GM19351 (cell line): Measurements from ENCODE around the gene SLC1A1.

Source experiments
- ATAC-seq: cut with Tn5 transposase; IDR thresholded peaks from one replicate; pipeline ENCODE4 v1.9.1; 2021; ENCODE audit warnings: mild to moderate bottlenecking, moderate library complexity; ENCODE audit not compliant: unreplicated experiment

SLC1A1 gene

DNA sequence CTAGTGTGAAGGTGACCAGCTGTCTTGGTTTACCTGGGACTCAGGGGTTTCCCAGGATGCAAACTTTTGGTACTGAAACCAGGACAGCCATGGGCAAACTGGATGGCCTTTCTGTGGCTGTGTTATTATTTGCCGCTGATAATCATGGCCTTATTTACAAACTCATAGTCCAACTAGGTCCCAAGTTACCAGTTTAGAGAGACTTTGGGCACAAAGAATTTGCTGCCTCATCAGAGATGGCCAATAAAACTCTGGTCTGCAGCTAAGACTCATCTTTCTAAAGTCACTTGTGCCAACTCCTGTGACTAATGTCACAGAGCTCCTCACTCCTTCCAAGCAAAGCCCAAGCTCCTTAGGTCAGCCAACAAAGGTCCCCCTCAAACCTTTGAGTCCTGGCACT is 124.4 kb downstream of the SLC1A1 start:
- no peak for ATAC-seq

GRCh38 chr9:4615251-4615650 is 125.0 kb downstream of the SLC1A1 start:
- no peak for ATAC-seq

DNA sequence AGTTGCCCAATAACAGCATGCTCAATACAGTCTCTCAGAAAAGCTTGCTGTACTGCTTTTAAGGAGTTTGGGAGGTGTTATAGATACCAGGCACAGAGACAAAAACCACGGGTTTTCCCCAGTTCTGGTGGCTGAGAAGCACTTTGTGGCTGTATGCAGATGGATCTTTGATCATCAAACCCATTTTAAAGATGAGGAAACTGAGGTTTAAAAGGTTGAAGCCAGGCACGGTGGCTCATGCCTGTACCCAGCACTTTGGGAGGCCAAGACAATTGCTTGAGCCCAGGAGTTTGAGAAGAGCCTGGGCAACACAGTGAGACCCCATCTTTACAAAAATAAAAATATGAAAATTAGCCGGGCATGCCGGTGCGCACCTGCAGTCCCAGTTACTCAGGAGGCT is 125.5 kb downstream of the SLC1A1 start:
- ATAC-seq = no peak

DNA sequence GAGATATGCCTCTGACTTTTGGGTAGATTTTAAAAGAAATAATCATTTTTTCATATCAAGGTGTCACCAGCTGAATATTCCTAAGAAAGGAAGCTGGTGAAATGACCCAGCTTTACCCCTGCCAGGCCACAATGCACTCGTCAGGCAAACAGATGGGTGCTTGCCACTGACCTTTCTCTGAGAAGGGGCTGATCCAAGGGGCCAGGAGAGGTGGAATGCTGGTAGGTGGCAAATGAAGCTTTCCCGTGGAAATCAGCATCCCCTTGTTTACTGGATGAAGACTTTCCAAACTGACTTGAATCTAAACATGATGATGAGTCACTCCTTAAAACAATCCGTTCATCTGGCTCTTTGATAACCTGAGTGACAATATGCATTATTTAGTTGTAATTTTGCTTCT is 127.5 kb downstream of the SLC1A1 start:
- ATAC-seq = no peak

- ATAC-seq = no peak
Measured at GRCh38 chr9:4618700-4619099, 128.4 kb downstream of the SLC1A1 start.

DNA sequence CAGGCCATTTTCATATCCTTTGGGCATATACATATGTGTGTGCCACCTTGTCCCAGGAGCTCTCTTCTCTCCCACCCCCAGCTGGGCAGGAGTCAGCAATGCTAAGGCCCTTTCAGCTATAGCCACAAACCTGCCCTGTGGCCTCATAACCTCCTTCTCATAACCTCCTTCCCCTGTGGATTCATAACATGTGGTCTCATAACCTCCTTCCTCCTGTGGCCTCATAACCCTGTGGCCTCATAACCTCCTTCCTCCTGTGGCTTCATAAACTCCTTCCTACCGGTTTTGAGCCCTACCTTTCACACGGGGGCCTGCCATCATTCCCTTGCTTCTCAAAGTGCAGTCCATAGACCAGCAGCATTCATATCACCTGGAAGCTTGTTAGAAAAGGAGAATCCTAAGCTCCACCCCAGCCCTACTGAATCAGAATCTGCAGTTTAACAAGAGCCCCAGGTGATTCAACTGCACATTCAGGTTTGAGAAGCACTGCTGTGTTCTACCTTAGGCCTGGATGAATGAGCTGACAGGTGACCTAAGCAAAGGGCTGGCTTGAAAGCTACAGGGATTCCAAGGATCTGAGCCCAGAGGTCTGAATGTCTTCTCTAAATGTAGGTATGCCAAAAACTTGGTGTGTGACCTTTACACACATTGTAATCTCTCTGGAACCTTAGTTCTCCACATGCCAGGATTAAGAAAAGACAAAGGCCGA is 129.9 kb downstream of the SLC1A1 start:
- ATAC-seq = no peak

DNA sequence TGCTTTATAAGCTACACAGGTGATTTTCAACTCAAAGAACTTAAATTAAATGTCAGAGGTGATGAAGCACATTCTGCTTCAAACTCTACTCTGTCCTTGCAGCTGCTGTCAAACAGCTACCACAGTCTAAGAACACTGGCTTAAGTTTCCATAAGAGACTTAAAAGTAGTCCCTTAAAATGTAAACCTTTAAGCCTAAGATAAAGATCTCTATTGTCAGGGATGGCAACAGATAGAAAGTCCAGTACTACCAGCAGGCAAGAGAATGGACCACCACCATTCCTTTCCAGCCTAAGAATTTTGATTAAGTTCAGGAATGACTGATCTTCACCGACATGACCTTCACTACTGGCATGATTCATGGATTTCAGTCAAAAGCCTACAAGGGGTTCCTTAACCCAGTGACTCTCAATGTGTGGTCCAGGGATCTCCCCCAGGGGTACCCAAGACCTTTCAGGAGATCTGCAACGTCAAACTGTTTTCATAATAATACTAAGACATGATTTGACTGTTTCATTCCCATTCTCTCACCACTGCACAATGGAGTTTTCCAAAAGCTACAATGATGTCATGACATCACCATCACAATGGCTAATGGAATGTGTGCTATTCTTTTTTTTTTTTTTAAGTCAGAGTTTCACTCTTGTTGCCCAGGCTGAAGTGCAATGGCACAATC is 130.8 kb downstream of the SLC1A1 start:
- ATAC-seq = no peak

GRCh38 chr9:4622016-4622415 is 131.7 kb downstream of the SLC1A1 start:
- no peak for ATAC-seq

DNA sequence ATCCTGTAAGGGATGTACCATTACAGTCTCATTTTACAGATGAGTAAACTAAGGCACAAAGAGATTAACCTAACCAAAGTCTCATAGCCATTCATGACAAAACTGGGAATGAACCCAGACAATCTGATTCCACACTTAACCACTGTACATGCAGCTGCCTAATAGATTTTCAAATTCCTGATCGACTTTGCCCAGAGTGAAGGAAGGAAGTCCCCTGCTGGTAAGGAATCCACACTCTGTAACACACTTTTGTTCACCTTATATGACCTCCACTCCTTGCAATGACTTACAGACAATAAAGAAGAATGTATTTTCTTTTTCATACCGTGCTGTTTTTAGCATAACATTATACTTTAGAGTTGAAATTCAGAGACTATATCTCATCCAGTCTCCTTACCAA is 140.6 kb downstream of the SLC1A1 start:
- no peak for ATAC-seq
